H1 (cell line): Measurements from ENCODE around the gene NDUFS7. TPM values are rescaled to one million over a fixed set of nuclear protein-coding genes. Genes with fewer than 3 reads are reported as not detected.
"Not testable (repeated sequence)": the region's sequence is repeated elsewhere in the genome, so short reads cannot be mapped to it uniquely, and the experiment has no call there.

Experiments
- CTCF ChIA-PET: fragments of 300-600 bp; sonication (Branson Sonifier 250); formaldehyde crosslinking; loops from one replicate; lab custom pipeline; 2021; ENCODE audit not compliant: partially characterized antibody; lab: Charles Lee
- POLR2A ChIA-PET: fragments of 300-600 bp; sonication (Branson Sonifier 250); formaldehyde crosslinking; loops from one replicate; lab custom pipeline; 2021; ENCODE audit warnings: inconsistent platforms; ENCODE audit not compliant: partially characterized antibody; lab: Charles Lee
- DNase-seq, 2 experiments: peaks; one replicate each; pipeline versions ENCODE4 v3.0.0 to v3.0.0-alpha.2; 2010 to 2022; ENCODE audit warnings: low spot score in 2 of 2, low read depth in 1 of 2, mixed read lengths in 1 of 2
- FAIRE-seq: peaks from 2 replicates; lab custom pipeline; 2011; peaks lifted over from hg19 to GRCh38; lab: Jason Lieb, UNC
- H2AFZ ChIP-seq: 2 replicates; pipeline ENCODE4 v1.8.1; 2012; ENCODE audit warnings: low read length, inconsistent platforms
- H2AK5ac ChIP-seq: 2 replicates; pipeline ENCODE4 v1.6.1; 2013; ENCODE audit warnings: low read depth, low read length
- H2BK120ac ChIP-seq: replicated peaks from 2 replicates; pipeline ENCODE3; 2013; ENCODE audit warnings: low read depth, low read length, inconsistent platforms
- H2BK12ac ChIP-seq: 2 replicates; pipeline ENCODE4 v1.6.1; 2013; ENCODE audit warnings: low read depth, low read length
- H2BK15ac ChIP-seq: 2 replicates; pipeline ENCODE4 v1.6.1; 2013; ENCODE audit warnings: low read length
- H2BK20ac ChIP-seq: 2 replicates; pipeline ENCODE4 v1.6.1; 2013; ENCODE audit warnings: low read length
- H2BK5ac ChIP-seq: 2 replicates; pipeline ENCODE4 v1.6.1; 2013; ENCODE audit warnings: low read depth, low read length
- H3K14ac ChIP-seq: 2 replicates; pipeline ENCODE4 v1.6.1; 2013; ENCODE audit warnings: inconsistent platforms; ENCODE audit not compliant: insufficient read length
- H3K18ac ChIP-seq: 2 replicates; pipeline ENCODE4 v1.6.1; 2013; ENCODE audit warnings: low read length; ENCODE audit errors: extremely low read depth
- H3K23ac ChIP-seq: 2 replicates; pipeline ENCODE4 v1.6.1; 2013; ENCODE audit warnings: inconsistent platforms; ENCODE audit not compliant: insufficient read length
- H3K23me2 ChIP-seq: 2 replicates; pipeline ENCODE4 v1.6.1; 2013; ENCODE audit warnings: low read depth, low read length
- H3K27ac ChIP-seq: 2 replicates; pipeline ENCODE4 v1.6.1; 2011; ENCODE audit warnings: low read depth, low read length, inconsistent platforms
- H3K27me3 ChIP-seq, 4 experiments: replicated peaks in 1 of 4; 1 replicate in 1 of 4; 2 replicates in 3 of 4; pipeline versions ENCODE4 v1.6.1 to v1.8.1; 2011 to 2013; ENCODE audit warnings: low read length in 3 of 4, mild to moderate bottlenecking in 3 of 4, inconsistent platforms in 2 of 4, mixed read lengths in 2 of 4, moderate library complexity in 1 of 4; ENCODE audit not compliant: control insufficient read depth in 3 of 4, insufficient read depth in 3 of 4; ENCODE audit errors: extremely low read depth in 1 of 4
- H3K36me3 ChIP-seq, 4 experiments: 2 replicates each; pipeline versions ENCODE4 v1.6.1 to v1.8.1; 2011 to 2013; ENCODE audit warnings: mild to moderate bottlenecking in 4 of 4, low read length in 3 of 4, moderate library complexity in 2 of 4, control low read depth in 1 of 4, inconsistent platforms in 1 of 4; ENCODE audit not compliant: insufficient read depth in 4 of 4, control insufficient read depth in 2 of 4
- H3K4ac ChIP-seq: replicated peaks from 2 replicates; pipeline ENCODE3; 2013; ENCODE audit warnings: low read length, low read depth, mixed read lengths, inconsistent platforms; ENCODE audit not compliant: insufficient read length
- H3K4me1 ChIP-seq, 4 experiments: replicated peaks in 1 of 4; 1 replicate in 1 of 4; 2 replicates in 3 of 4; pipeline versions ENCODE4 v1.6.1 to v1.8.1; 2011 to 2013; ENCODE audit warnings: low read length in 3 of 4, inconsistent platforms in 2 of 4, mixed read lengths in 1 of 4; ENCODE audit not compliant: insufficient read depth in 4 of 4, control insufficient read depth in 3 of 4
- H3K4me2 ChIP-seq, 2 experiments: 2 replicates each; pipeline versions ENCODE4 v1.6.1 to v1.8.1; 2011 to 2013; ENCODE audit warnings: low read depth in 2 of 2, low read length in 2 of 2, control low read depth in 1 of 2, inconsistent platforms in 1 of 2, mild to moderate bottlenecking in 1 of 2; ENCODE audit not compliant: insufficient read depth in 1 of 2
- H3K4me3 ChIP-seq, 4 experiments: fragments of 200-600, 300-600 bp in 1 of 4; sonication (generic), shearing (Covaris generic), sonication (Bioruptor Twin) in 1 of 4; 2 replicates each; pipeline versions ENCODE4 v1.5.1 to v1.8.1; 2011 to 2016; ENCODE audit warnings: low read length in 4 of 4, low read depth in 3 of 4, control low read depth in 2 of 4, inconsistent platforms in 2 of 4, mild to moderate bottlenecking in 2 of 4, mixed read lengths in 1 of 4, moderate library complexity in 1 of 4; ENCODE audit not compliant: insufficient read depth in 2 of 4; ENCODE audit errors: extremely low read depth in 1 of 4
- H3K56ac ChIP-seq: replicated peaks from 2 replicates; pipeline ENCODE3; 2013; ENCODE audit warnings: low read depth, mild to moderate bottlenecking, mixed read lengths, low read length, inconsistent platforms; ENCODE audit not compliant: insufficient read length
- H3K79me1 ChIP-seq: 2 replicates; pipeline ENCODE4 v1.6.1; 2013; ENCODE audit warnings: low read depth, low read length, control low read depth
- H3K79me2 ChIP-seq, 2 experiments: 2 replicates each; pipeline versions ENCODE4 v1.6.1 to v1.8.1; 2012 to 2013; ENCODE audit warnings: low read length in 2 of 2, mild to moderate bottlenecking in 2 of 2, inconsistent platforms in 1 of 2; ENCODE audit not compliant: insufficient read depth in 2 of 2, control insufficient read depth in 1 of 2
- H3K9ac ChIP-seq, 4 experiments: replicated peaks in 1 of 4; 1 replicate in 1 of 4; 2 replicates in 3 of 4; pipeline versions ENCODE4 v1.6.1 to v1.8.1; 2011 to 2013; ENCODE audit warnings: low read depth in 3 of 4, low read length in 3 of 4, control low read depth in 2 of 4, mild to moderate bottlenecking in 2 of 4, moderate library complexity in 2 of 4, inconsistent platforms in 1 of 4; ENCODE audit errors: extremely low read depth in 1 of 4
- H3K9me3 ChIP-seq, 2 experiments: 2 replicates each; pipeline versions ENCODE4 v1.6.1 to v1.8.1; 2012 to 2013; ENCODE audit warnings: mild to moderate bottlenecking in 2 of 2, moderate library complexity in 2 of 2, control low read depth in 1 of 2, inconsistent platforms in 1 of 2, low read depth in 1 of 2, low read length in 1 of 2, mixed read lengths in 1 of 2; ENCODE audit not compliant: insufficient read depth in 2 of 2
- H4K20me1 ChIP-seq, 2 experiments: replicated peaks in 1 of 2; 2 replicates each; pipeline versions ENCODE3 to v1.8.1; 2011 to 2013; ENCODE audit warnings: inconsistent platforms in 2 of 2, low read length in 2 of 2, mild to moderate bottlenecking in 1 of 2; ENCODE audit not compliant: insufficient read depth in 2 of 2, control insufficient read depth in 1 of 2
- H4K5ac ChIP-seq: 2 replicates; pipeline ENCODE4 v1.6.1; 2013; ENCODE audit warnings: low read length, low read depth, mixed read lengths, inconsistent platforms; ENCODE audit not compliant: insufficient read length
- H4K8ac ChIP-seq: 2 replicates; pipeline ENCODE4 v1.8.0; 2013; ENCODE audit warnings: mild to moderate bottlenecking, moderate library complexity, low read length, inconsistent platforms; ENCODE audit not compliant: insufficient read depth; ENCODE audit errors: extremely low read depth
- H4K91ac ChIP-seq: replicated peaks from 2 replicates; pipeline ENCODE3; 2013; ENCODE audit warnings: low read length, mixed read lengths, inconsistent platforms; ENCODE audit not compliant: insufficient read length
- WGBS, 2 experiments: shearing (Covaris generic) in 1 of 2; methylation state at CpG; one replicate each; pipeline versions ENCODE4 v1.1.6 to v1.1.7; 2013 to 2015; ENCODE audit warnings: low lambda C conversion rate in 2 of 2, mixed read lengths in 2 of 2, inconsistent platforms in 1 of 2, low coverage in 1 of 2, missing lambda C conversion rate in 1 of 2; ENCODE audit not compliant: insufficient replicate concordance in 2 of 2, insufficient coverage in 1 of 2, insufficient read length in 1 of 2; ENCODE audit errors: extremely low coverage in 1 of 2, missing lambda C conversion rate in 1 of 2; 5-methylcytosine and 5-hydroxymethylcytosine counted together
- polyA plus RNA-seq, 7 experiments: library from polyadenylated mRNA; depleted of rRNA in 3 of 7; stranded (reverse) in 5 of 7; unstranded in 2 of 7; fragments of >200 nt in 5 of 7; fragments of 200-250 nt in 2 of 7; gene quantifications; 1 replicate in 5 of 7; 2 replicates in 1 of 7; 4 replicates in 1 of 7; pipeline versions ENCODE4 v1.2.1 to v1.2.3, GENCODE V29; 2011 to 2013; ENCODE audit warnings: missing spikeins in 2 of 7, mixed read lengths in 2 of 7
- total RNA-seq: library from RNA; stranded (reverse); fragmentation: NEBNext Ultra II Directional; extraction: Animal tissue kit (Norgen Biotek cat#: 25700); gene quantifications from 2 replicates; pipeline ENCODE4 v1.2.1, GENCODE V29; 2021

The NDUFS7 gene
- total and polyA plus RNA-seq, 2 of the 8 experiments (the other 6 are each of a cell fraction or from before 2014, with no cell fraction given): 78.1 to 309 TPM

DNA sequence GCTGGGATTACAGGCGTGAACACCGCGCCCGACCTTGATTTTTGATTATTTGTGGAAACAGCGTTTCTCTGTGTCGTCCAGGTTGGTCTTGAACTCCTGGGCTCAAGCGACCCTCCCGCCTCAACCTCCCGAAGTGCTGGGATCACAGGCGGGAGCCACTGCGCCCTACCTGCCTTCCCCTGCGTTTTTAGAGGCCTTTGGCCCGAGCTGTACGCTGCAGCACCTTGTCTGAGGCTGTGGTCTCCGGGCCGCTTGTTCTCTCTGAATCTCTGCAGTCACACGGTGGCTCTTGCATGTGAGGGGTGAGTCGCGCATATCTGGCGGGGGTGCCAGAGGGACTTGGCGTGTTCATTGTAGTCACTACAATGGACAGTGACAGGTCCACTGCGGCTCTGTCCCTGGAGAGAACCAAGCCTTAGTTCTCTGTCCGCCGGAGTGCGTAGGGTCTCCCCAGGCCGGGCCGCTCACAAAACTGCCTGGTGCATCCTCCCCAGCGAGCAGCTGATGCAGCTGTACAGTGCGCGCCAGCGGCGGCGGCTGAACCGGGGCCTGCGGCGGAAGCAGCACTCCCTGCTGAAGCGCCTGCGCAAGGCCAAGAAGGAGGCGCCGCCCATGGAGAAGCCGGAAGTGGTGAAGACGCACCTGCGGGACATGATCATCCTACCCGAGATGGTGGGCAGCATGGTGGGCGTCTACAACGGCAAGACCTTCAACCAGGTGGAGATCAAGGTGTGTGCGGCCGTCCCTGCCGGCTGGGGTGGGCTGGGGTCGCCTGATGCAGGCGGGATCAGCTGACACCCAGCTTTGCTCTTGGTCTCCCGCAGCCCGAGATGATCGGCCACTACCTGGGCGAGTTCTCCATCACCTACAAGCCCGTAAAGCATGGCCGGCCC is 56.1 kb downstream of the NDUFS7 start:
- not testable (repeated sequence) for H4K5ac ChIP-seq, H3K4ac ChIP-seq, H3K27ac ChIP-seq, H2BK20ac ChIP-seq, H2BK120ac ChIP-seq, H3K4me1 ChIP-seq, DNase-seq, H4K91ac ChIP-seq, H3K23ac ChIP-seq, H2BK15ac ChIP-seq, H3K56ac ChIP-seq, H2AK5ac ChIP-seq, H2AFZ ChIP-seq, H3K79me1 ChIP-seq, H3K23me2 ChIP-seq, H3K27me3 ChIP-seq, H4K8ac ChIP-seq, H3K14ac ChIP-seq, H3K18ac ChIP-seq, H2BK12ac ChIP-seq, H3K9me3 ChIP-seq, FAIRE-seq
- H2BK5ac ChIP-seq: peak overlapping the region; percentile 9; the same call in 1 of the 2 replicates
- CTCF ChIA-PET: interaction anchor here (0.6 to 1.2 kb wide), 4 partner anchors 16 to 159 kb away, joined by 3 read pairs; no protein-coding TSS in a partner anchor
- H3K4me3 ChIP-seq: peak overlapping the region; percentile 72 to 97 (median 90)
- POLR2A ChIA-PET: interaction anchor here (0.8 to 7.6 kb wide), 23 partner anchors 9 to 213 kb away, joined by 3 to 109 read pairs (median 3); partner anchors contain the start of genes APC2, CIRBP, REEP6 and TCF3
- peaks cover 26 to 44% (median 29%) of the 10 kb centered on the region in 4 experiments for H3K36me3 ChIP-seq
- 86% methylated on average over 57 of the region's 57 CpGs; no CpG with 5 or more reads in 1 of the 2 experiments for WGBS, 2 experiments
- H3K9ac ChIP-seq: peak overlapping the region; percentile 63 to 97 (median 94)
- peaks cover 2 to 24% of the 10 kb centered on the region in 2 experiments; a peak in 3 of 4 replicates for H3K79me2 ChIP-seq
- H4K20me1 ChIP-seq: peaks cover 23 to 29% of the 10 kb centered on the region in 2 experiments
- peak overlapping the region; percentile 74 to 75 for H3K4me2 ChIP-seq
